HEK293 (cell line): ENCODE results near the gene KLHL5.

ENCODE experiments used
- CTCF ChIA-PET: fragments of 350-600 bp; formaldehyde crosslinking; extraction: SDS; loops from one replicate; lab custom pipeline; 2021; ENCODE audit warnings: antibody characterized with exemption; lab: Yijun Ruan, JAX
- POLR2A ChIA-PET: fragments of 300-600 bp; formaldehyde crosslinking; extraction: SDS; loops from one replicate; lab custom pipeline; 2020; ENCODE audit warnings: antibody characterized with exemption, inconsistent platforms; lab: Yijun Ruan, JAX
- H3K27ac ChIP-seq: fragments of 200-500 bp; sonication (Bioruptor generic); 2 replicates; pipeline ENCODE4 v1.5.1; 2014; ENCODE audit warnings: low read depth, low read length, control low read depth, inconsistent platforms; ENCODE audit errors: extremely low read depth
- H3K36me3 ChIP-seq, 2 experiments: fragments of 200-500 bp in 1 of 2; sonication (Bioruptor generic) in 1 of 2; 1 replicate in 1 of 2; 2 replicates in 1 of 2; pipeline ENCODE4 v1.5.1; 2014 to 2017; ENCODE audit warnings: inconsistent platforms in 2 of 2, low read length in 2 of 2; ENCODE audit not compliant: control insufficient read depth in 2 of 2, insufficient read depth in 1 of 2
- H3K4me1 ChIP-seq: fragments of 200-500 bp; sonication (Bioruptor generic); 2 replicates; pipeline ENCODE4 v1.5.1; 2014; ENCODE audit warnings: mild to moderate bottlenecking, low read length, inconsistent platforms; ENCODE audit not compliant: control insufficient read depth, insufficient read depth
- H3K4me3 ChIP-seq: 2 replicates; pipeline ENCODE4 v1.5.1; 2011; ENCODE audit warnings: low read depth, mild to moderate bottlenecking, control low read depth, low read length, moderate library complexity
- H3K9me3 ChIP-seq: fragments of 200-500 bp; sonication (Bioruptor generic); 2 replicates; pipeline ENCODE4 v1.5.1; 2014; ENCODE audit warnings: low read depth, low read length, inconsistent platforms; ENCODE audit not compliant: control insufficient read depth, insufficient read depth
- FEZF1 ChIP-seq: fragments of 450-650 bp; formaldehyde crosslinking; IDR thresholded peaks from 2 replicates; pipeline ENCODE4 v1.5.1; 2016; ENCODE audit warnings: missing biosample characterization, missing genetic modification characterization
- GLI2 ChIP-seq: fragments of 450-650 bp; formaldehyde crosslinking; IDR thresholded peaks from 2 replicates; pipeline ENCODE4; 2017; ENCODE audit warnings: missing biosample characterization, missing genetic modification characterization, low read depth, borderline replicate concordance
- IKZF3 ChIP-seq: fragments of 450-650 bp; IDR thresholded peaks from 2 replicates; pipeline ENCODE4 v1.5.0; 2018; ENCODE audit warnings: missing biosample characterization, mild to moderate bottlenecking, missing genetic modification characterization, moderate library complexity
- KLF16 ChIP-seq: fragments of 450-650 bp; formaldehyde crosslinking; IDR thresholded peaks from 2 replicates; pipeline ENCODE4 v1.5.1; 2017; ENCODE audit warnings: missing biosample characterization, missing genetic modification characterization
- ZEB2 ChIP-seq: fragments of 450-650 bp; formaldehyde crosslinking; IDR thresholded peaks from 2 replicates; pipeline ENCODE4 v1.5.1; 2016; ENCODE audit warnings: missing biosample characterization, missing genetic modification characterization
- ZFP3 ChIP-seq: fragments of 450-650 bp; formaldehyde crosslinking; IDR thresholded peaks from 2 replicates; pipeline ENCODE4 v1.5.1; 2016; ENCODE audit warnings: low read depth, missing biosample characterization, missing genetic modification characterization
- ZIC2 ChIP-seq: fragments of 450-650 bp; formaldehyde crosslinking; IDR thresholded peaks from 2 replicates; pipeline ENCODE4 v1.5.1; 2016; ENCODE audit warnings: missing biosample characterization, missing genetic modification characterization
- ZNF10 ChIP-seq: fragments of 450-650 bp; formaldehyde crosslinking; IDR thresholded peaks from 2 replicates; pipeline ENCODE4 v1.5.1; 2017; ENCODE audit warnings: missing biosample characterization, missing genetic modification characterization
- ZNF146 ChIP-seq: fragments of 450-650 bp; formaldehyde crosslinking; IDR thresholded peaks from 2 replicates; pipeline ENCODE4 v1.5.1; 2016; ENCODE audit warnings: missing biosample characterization, missing genetic modification characterization
- ZNF157 ChIP-seq: fragments of 450-650 bp; formaldehyde crosslinking; IDR thresholded peaks from 2 replicates; pipeline ENCODE4 v1.5.1; 2016; ENCODE audit warnings: missing biosample characterization, missing genetic modification characterization
- ZNF18 ChIP-seq: fragments of 450-650 bp; formaldehyde crosslinking; IDR thresholded peaks from 2 replicates; pipeline ENCODE4 v1.5.1; 2016; ENCODE audit warnings: missing biosample characterization, missing genetic modification characterization
- ZNF280C ChIP-seq: fragments of 450-650 bp; formaldehyde crosslinking; IDR thresholded peaks from 2 replicates; pipeline ENCODE4 v1.5.1; 2016; ENCODE audit warnings: missing biosample characterization, missing genetic modification characterization
- ZNF335 ChIP-seq: fragments of 450-650 bp; formaldehyde crosslinking; conservative IDR thresholded peaks from 2 replicates; pipeline ENCODE4 v1.5.1; 2016; ENCODE audit warnings: missing biosample characterization, missing genetic modification characterization
- ZNF354C ChIP-seq: fragments of 450-650 bp; formaldehyde crosslinking; IDR thresholded peaks from 2 replicates; pipeline ENCODE4 v1.5.1; 2016; ENCODE audit warnings: missing biosample characterization, missing genetic modification characterization, low read depth, borderline replicate concordance
- ZNF521 ChIP-seq: fragments of 450-650 bp; formaldehyde crosslinking; IDR thresholded peaks from 2 replicates; pipeline ENCODE4 v1.5.1; 2017; ENCODE audit warnings: missing biosample characterization, mild to moderate bottlenecking, missing genetic modification characterization
- ZNF529 ChIP-seq: fragments of 450-650 bp; formaldehyde crosslinking; IDR thresholded peaks from 2 replicates; pipeline ENCODE4 v1.5.1; 2017; ENCODE audit warnings: missing genetic modification characterization, missing biosample characterization; ENCODE audit not compliant: insufficient replicate concordance
- ZNF600 ChIP-seq: fragments of 450-650 bp; formaldehyde crosslinking; IDR thresholded peaks from 2 replicates; pipeline ENCODE4 v1.5.1; 2016; ENCODE audit warnings: missing biosample characterization, missing genetic modification characterization
- ZNF664 ChIP-seq: fragments of 450-650 bp; formaldehyde crosslinking; IDR thresholded peaks from 2 replicates; pipeline ENCODE4 v1.5.1; 2016; ENCODE audit warnings: missing biosample characterization, missing genetic modification characterization
- ZNF792 ChIP-seq: fragments of 450-650 bp; formaldehyde crosslinking; IDR thresholded peaks from 2 replicates; pipeline ENCODE4 v1.5.1; 2016; ENCODE audit warnings: missing biosample characterization, missing genetic modification characterization
- ZXDB ChIP-seq: fragments of 450-650 bp; formaldehyde crosslinking; IDR thresholded peaks from 2 replicates; pipeline ENCODE4 v1.5.1; 2016; ENCODE audit warnings: missing biosample characterization, missing genetic modification characterization

Gene KLHL5

GRCh38 chr4:39050590-39050989 is 11.4 kb upstream of the KLHL5 start:
- TF ChIP-seq ZXDB (tag by site-specific recombination) (no peak), ZNF521 (no peak)
- Histone ChIP-seq H3K9me3 (no peaks in the 10 kb centered on the region), H3K4me3 (no peak overlapping the region), H3K4me1 (no peaks in the 10 kb centered on the region), H3K36me3 (no peaks in the 10 kb centered on the region), H3K27ac (no peak overlapping the region)
- POLR2A ChIA-PET, result no interaction called here
- CTCF ChIA-PET, result interaction anchor here (0.6 to 1.8 kb wide), 2 partner anchors 11 to 291 kb away, joined by 3 to 4 read pairs; no protein-coding TSS in a partner anchor

- ChIA-PET CTCF (interaction anchor here (0.7 to 1.8 kb wide), 3 partner anchors 10 to 1083 kb away, joined by 3 to 7 read pairs (median 4); no protein-coding TSS in a partner anchor), POLR2A (interaction anchor here (0.5 kb wide), 1 partner anchor 461 kb away, joined by 3 read pairs; no protein-coding TSS in a partner anchor)
- Histone ChIP-seq H3K4me3 (no peak overlapping the region), H3K9me3 (no peaks in the 10 kb centered on the region), H3K27ac (no peak overlapping the region), H3K36me3 (no peaks in the 10 kb centered on the region)
- no peak for TF ChIP-seq ZNF792 (tag by site-specific recombination)
- TF ChIP-seq ZNF335 (tag by site-specific recombination), result 0 out of 2 replicates have a peak, but pooled peaks have one; percentile 14
- TF ChIP-seq ZIC2 (tag by site-specific recombination), result peak; percentile 60
- TF ChIP-seq, all 188 proteins: peak for 2
- no peaks in the 10 kb centered on the region for H3K4me1 ChIP-seq
Observed at GRCh38 chr4:39051492-39051891, 10.5 kb upstream of the KLHL5 start.

- Histone ChIP-seq H3K27ac (no peak overlapping the region), H3K4me3 (no peak overlapping the region), H3K9me3 (no peaks in the 10 kb centered on the region), H3K4me1 (no peaks in the 10 kb centered on the region), H3K36me3 (no peaks in the 10 kb centered on the region)
- ChIA-PET POLR2A (no interaction called here), CTCF (no interaction called here)
- TF ChIP-seq ZNF600 (tag by site-specific recombination) (no peak), ZFP3 (no peak), ZNF146 (tag by site-specific recombination) (no peak), GLI2 (no peak), ZNF280C (tag by site-specific recombination) (no peak), ZEB2 (tag by site-specific recombination) (no peak), ZNF529 (tag by site-specific recombination) (no peak)
Observed at GRCh38 chr4:39053983-39054382, 8.0 kb upstream of the KLHL5 start.

- POLR2A ChIA-PET, result no interaction called here
- no peak overlapping the region for H3K4me3 ChIP-seq
- H3K36me3 ChIP-seq, result no peaks in the 10 kb centered on the region
- TF ChIP-seq FEZF1 (tag by site-specific recombination), result no peak
- TF ChIP-seq ZNF10 (tag by site-specific recombination), result no peak
- no peak for TF ChIP-seq ZNF18 (tag by site-specific recombination)
- TF ChIP-seq ZNF157, result no peak
- TF ChIP-seq ZNF664, result no peak
- TF ChIP-seq IKZF3 (tag by site-specific recombination), result no peak
- no peak for TF ChIP-seq ZNF354C (tag by site-specific recombination)
- TF ChIP-seq KLF16, result no peak
- CTCF ChIA-PET, result no interaction called here
- H3K9me3 ChIP-seq, result no peaks in the 10 kb centered on the region
- H3K27ac ChIP-seq, result no peak overlapping the region
- no peaks in the 10 kb centered on the region for H3K4me1 ChIP-seq
Observed at GRCh38 chr4:39054497-39054896, 7.5 kb upstream of the KLHL5 start.
